HG03457 (cell line): Measurements from ENCODE around the gene KCND1.

ENCODE experiments used
- ATAC-seq: cut with Tn5 transposase; IDR thresholded peaks from one replicate; pipeline ENCODE4 v1.9.1; 2021; ENCODE audit warnings: moderate number of reproducible peaks; ENCODE audit not compliant: unreplicated experiment

The KCND1 gene

DNA sequence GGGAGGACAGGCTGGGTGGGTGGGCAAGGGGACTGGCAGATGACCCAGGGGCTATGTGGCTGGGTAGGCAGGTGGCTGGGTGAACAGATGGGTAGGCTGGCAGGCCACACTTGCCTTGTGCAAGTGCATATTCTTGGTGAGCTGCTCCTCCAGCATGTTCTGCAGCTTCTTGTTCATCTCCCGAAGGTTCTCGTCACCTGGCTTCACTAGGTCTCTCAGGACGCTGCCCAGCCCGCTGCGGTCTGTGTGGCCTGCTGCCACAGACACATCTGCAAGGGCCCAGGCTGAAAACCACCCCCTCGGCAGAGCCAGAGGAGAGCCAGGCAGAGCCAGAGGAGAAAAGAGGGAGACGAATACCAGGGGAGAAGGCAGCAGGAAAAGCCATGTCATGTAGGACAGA, 3.4 kb upstream of the KCND1 start:
- ATAC-seq: no peak

GRCh38 chrX:48974574-48974973, 2.9 kb upstream of the KCND1 start:
- no peak for ATAC-seq

DNA sequence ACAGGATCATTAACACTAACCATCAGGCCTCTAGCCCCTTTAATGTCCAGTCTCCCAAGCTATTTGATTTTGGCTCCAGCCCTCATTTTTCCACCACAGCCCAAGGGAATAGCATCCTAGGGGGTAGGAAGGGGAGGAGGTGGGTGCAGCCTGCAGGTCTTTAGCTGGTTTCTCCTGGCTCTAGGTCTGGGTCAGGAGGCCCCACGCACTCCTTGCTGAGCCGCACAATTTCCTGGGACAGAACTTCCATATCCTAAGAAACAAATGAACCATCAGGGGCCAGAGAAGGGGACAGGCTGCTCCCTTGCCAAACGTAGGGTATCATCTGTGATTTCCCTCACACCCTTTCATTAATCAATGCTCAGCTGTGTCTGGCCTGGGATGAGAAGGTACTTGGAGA, 2.4 kb upstream of the KCND1 start:
- ATAC-seq: no peak

GRCh38 chrX:48972220-48973164, 848 bp upstream of the KCND1 start:
- ATAC-seq: no peak

DNA sequence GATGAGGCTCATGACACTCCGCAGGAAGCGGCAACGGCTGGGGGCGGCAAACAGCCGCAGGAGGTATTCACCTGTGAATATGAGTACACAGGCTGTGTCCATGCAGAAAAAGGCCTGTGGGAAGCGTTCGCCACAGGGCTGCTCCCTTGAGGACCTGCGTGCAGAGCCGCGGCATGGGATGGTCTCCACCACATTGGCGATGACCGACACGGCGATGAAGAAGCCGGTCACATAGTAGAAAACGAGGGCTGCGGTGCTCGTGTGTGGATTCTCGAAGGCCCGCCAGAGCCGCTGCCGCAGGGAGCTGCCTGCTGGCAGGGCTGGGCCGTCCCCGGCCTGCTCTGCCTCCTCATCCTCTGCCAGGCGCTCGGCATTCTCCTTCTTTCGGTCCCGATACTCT, 2.2 kb downstream of the KCND1 start:
- no peak for ATAC-seq

- no peak for ATAC-seq
Observed at GRCh38 chrX:48968377-48968776, 3.3 kb downstream of the KCND1 start.

- no peak for ATAC-seq
Observed at GRCh38 chrX:48966796-48967579, 4.7 kb downstream of the KCND1 start.

GRCh38 chrX:48965959-48966358, 5.7 kb downstream of the KCND1 start:
- no peak for ATAC-seq

- no peak for ATAC-seq
Observed at GRCh38 chrX:48961585-48962091, 10.0 kb downstream of the KCND1 start.

GRCh38 chrX:48960291-48960690, 11.4 kb downstream of the KCND1 start:
- ATAC-seq: no peak

- ATAC-seq: no peak
Observed at GRCh38 chrX:48958635-48959094, 13.0 kb downstream of the KCND1 start.

GRCh38 chrX:48957827-48958634, 13.6 kb downstream of the KCND1 start:
- peak; percentile 76 for ATAC-seq

DNA sequence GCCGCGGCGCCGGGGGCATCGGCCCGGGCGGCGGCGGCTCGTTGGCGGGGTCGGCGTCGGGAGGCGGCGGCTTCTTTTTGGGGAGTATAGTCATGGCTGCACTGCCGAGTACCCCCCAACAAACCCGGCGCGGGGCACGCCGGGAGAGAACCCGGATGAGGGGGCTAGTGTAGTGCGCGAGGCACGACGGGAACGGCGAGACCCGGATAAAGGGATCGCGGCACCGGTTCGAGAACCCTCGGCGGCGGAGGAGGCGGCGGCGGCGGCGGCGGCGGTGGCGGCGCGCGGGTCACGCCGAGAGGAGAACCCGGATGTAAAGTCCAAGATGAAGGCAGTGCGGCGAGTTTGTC, 14.2 kb downstream of the KCND1 start, which contains the start of gene OTUD5:
TSS of gene OTUD5 (minus strand) at position 131 of the 350 bp plus-strand sequence. CDS start at position 94, 37 bp downstream.
- no peak for ATAC-seq

DNA sequence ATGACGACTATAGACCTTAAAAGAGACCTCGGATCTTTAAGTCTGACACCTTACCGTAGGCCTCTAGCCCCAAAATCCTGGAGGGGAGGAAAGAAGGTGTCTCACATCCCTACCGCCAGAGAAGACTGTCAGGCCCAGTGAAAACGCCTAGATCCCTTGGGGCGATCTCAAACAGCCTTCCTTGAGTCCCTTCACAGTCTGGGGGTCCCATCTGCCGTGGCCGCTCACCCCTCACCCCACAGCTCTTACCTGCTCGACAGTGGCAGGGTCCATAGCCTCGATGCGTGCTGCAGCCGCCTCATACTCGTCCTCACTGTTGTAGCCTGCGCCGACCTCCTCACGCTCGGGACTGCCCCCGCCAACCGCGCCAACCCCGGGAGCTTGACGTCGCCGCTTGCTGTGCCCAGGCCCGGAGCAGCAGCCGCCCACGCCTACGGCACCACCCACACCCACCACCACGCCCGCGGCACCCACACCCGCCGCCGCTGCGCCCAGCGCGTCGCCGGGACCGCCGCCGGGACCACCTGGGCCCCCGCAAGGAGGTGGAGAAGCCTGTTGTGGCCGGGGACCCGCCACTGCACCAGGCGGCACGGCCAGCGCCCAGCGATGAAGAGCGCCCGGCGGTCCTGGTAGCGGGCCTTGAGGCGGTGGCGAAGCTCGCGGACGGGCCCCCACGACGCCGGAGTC, 14.8 kb downstream of the KCND1 start:
- ATAC-seq: no peak

DNA sequence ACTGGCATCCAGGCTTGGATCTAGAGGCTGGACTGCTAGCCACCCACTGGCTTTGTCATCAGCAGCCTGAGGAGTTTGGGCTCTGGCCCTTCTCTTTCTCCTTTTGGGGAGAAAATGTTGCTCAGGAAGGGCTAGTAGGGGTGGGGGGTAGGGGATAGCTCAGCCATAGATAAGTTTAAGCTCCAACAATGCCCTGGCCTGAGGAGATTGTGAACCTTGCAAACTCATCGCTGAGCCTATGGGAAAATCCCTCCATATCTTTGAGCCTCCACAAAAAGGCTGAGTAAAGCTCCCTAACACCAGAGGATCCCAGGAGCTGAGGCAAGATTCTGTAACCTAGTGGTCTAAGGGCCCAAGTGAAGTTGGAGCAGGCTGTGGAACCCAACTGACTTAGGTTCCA, 23.1 kb downstream of the KCND1 start:
- ATAC-seq: no peak

DNA sequence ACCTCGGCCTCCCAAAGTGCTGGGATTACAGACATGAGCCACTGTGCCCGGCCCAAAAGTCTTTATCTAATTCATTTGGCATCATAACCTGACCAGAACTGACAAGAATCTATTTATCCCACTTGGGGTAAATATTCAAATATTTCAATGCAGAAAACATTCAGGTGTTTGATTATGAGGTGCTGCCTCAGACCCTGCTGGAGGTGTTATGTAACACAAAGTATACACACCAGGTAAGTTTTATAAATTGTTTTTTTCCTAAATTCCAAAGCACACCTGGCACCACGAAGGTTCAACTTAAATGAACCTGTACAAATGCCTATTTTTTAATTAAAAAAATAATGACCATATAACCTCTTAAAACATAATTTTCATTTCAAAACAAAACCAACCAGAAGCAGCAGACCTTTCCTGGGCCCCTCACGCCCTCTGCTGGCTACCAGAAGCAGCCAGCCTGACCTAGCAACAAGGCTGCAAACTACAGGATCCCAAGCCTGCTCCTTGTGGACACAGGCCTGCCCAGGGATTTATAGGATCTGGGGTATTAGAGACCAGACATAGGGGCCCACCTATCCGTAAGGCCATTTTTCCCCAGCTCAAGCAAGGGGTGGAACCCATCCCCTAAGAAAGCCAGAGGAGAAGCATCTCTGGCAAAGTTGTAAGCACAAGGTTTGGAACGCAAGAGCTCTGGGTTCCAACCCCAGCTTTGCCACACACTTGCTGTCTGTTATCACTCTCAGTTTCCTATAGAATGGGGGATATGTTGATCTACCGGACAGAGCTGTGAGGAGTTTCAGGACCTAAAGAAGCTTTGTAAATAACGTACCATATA, 25.9 kb downstream of the KCND1 start:
- ATAC-seq: no peak

DNA sequence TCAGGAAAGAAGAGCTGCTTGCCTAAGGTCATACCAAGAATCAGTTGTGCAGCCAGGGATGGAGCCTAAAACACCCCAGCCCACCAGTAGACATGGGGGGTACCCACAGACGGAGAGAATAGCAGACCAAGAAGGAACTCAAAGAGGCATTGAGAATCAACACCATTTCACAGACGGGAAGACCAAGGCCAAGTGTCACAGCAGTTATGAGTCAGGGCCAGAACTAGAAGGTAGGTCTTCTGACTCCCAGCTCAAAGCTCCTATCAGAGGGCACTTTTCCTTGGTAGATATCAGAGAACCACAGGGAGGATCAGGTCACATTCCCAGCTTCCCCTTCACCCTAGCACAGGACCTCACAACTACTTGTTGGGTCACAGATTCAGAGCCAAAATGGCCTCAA, 28.7 kb downstream of the KCND1 start:
- no peak for ATAC-seq

DNA sequence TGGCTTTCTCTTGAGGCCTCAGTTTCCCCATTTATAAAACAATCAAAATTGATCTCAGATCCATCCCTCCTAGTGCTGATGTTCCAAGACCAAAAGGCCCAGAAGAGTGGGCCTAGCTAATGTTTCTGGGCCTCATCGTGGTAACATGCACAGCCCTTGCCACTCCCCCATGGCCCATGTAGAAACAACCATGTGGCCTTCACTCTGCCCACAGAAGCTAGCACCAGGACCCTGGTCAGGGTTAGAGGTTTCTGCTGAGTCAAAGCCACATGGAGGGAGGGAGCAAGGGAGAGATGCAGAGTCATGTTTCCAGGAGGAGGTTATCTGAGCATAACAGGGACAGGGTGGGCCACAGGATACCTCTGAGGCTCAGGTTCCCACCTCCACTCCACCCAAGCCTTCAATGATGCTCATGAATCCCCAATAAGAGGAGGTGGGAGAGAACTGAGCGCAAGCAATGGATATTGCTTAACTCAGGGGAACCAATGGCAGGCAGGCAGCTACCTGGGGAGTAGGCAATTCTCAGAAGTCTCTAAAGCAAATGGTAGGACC, 31.2 kb downstream of the KCND1 start:
- no peak for ATAC-seq
